RKO (cell line): Measurements from ENCODE around the gene EGR4.

ENCODE experiments used
- DNase-seq: peaks from one replicate; pipeline ENCODE4 v3.0.0-alpha.2; 2016; ENCODE audit warnings: low spot score

EGR4 gene

DNA sequence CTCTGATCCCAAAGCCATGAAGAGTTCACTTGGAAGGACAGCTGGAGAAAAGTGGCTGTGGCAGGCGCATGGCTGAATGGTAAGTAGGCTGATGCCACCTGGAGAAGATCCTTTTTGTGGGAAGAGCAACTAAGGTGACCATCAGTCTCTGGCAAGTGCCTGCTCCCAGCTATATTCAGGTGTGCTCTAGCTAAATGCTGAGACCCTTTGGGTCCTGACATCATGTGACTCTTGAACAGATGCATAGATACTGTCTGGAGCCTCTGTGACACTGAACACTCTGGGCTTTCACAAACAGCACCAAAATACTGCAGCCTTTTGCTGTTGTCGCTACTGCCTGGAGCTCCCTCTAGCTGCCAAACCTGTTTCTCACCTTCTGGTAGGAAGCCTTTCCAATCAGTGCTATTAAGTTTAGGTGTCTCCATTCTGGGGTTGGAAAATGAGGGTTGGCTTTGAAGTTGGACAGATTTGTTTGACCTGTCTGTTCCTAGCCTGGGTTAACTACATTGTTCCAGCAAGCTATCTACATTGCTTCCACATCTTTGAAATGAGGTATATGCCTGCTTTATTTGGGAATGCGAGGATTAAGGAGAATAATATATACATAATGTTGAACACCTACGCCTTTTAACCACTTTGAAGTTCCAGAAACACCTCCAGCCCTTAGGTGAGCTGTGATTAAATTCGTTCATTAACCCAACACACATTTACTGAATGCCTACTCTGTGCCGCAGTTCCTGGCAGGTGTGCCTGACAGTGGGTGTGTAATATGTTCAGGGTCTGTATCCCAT lies 3.1 kb downstream of the EGR4 start:
- peak; percentile 59 for DNase-seq

DNA sequence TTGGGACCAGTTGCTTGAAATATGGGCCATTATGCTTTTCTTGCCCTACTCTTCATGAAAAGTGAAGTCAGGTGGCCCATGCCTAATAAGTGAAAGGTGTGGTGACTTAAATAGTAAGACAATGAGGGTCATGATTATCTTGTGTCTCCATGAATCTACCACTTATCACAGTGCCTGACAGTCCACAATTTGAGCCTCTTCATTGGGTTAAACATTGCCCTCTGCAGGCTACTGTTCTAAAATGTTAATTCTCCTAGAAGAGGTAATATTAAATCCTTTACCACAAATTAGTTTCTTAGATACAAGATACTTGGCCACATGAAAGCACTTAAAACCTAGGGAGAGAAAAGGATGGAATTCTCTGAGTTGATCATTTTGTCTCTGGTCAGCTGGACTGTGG lies 4.0 kb downstream of the EGR4 start:
- no peak for DNase-seq

DNA sequence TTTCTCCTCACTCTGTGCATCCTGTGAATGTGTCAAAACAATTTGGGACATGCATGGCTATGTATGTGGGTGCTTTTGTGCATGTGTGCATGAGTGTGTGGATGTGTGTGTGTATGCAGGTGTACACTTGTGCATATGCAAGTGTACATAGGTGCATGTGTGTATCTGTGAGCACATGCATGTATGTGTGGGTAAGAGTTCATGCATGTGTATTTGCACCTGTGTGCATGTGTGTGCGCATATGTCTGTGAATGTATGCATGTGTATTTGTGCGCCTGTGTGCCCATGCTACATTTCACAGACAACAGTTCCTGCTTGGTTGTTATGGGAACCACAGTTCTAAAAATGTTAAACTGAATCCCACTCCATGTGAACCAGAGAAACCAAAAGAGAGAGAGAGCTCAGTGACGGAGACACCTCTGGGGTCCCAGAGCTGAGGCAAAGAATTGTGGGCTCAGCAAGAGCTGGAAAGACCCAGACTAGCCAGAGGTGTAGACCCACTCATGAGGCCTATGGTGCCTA lies 7.2 kb downstream of the EGR4 start:
- no peak for DNase-seq

DNA sequence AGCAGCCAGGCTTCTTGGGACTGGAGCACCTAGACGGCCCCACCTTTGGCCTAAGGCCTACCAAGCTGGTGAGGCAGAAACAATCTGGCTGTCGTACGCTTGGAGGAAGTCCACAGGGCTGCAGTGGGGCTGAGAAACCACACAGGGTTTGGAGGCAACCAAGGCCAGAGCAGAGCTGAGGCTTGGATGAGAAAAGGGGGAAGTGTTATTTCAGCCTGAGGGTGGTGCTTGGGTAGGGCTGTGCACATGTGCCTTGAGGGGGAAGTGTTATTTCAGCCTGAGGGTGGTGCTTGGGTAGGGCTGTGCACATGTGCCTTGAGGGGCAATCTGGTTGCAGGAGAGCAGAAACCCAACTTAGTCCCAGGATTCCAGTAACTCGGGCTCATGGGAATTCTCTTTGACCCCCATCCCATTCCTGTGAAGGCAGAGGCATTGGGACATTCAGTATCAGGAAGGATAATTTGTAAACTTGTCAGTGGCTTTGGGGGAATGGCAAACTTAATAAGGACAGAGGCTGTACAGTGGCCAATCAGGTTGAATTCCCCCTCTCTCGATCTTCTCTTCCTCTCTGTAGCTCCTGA lies 8.1 kb downstream of the EGR4 start:
- DNase-seq, result peak; percentile 7

DNA sequence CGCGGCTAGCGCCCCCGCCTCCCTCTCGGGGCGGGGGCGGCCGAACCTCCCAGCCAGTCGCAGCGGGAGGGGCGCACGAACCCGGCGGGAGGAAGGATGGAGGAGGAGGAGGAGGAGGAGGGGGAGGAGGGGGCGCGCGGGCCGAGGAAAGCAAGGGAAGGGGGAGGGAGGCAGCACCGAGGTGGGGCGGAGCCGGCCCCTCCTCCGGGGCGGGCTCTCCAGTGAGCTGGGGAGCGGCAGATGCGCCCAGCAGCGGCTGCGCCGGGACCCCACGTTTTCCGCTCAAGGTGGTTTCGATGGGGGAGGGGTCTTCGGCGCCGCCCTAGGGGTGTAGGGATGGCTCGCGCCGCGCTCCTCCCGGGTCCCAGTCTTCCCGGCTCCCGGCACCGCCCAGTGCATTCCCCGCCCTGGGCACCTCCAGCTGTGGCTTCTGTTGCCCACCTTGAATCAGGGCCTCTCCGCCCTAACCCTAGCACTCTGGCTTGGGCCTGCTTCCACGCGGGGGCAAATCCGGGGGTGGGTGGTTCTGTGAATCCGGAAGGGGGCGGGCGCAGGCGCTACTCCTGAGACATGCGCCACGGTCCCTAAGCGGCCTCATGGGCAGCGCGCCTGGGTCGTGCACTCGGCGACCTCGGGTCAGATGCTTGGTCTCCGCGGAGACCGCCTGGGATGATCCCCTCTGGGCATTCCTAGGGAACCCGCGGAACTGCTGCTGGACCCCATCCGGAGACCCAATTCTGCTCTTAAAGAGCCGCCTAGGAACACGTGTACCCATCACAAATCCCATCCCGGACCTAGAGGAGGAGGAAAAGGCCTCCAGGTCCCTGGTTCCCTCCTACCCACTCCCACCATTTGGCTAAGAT lies 8.8 kb downstream of the EGR4 start, which contains the start of gene FBXO41:
TSS of gene FBXO41 (minus strand) at position 183 of the 863 bp plus-strand sequence. CDS start 14,848 bp downstream, outside the sequence.
- peak; percentile 70 for DNase-seq

DNA sequence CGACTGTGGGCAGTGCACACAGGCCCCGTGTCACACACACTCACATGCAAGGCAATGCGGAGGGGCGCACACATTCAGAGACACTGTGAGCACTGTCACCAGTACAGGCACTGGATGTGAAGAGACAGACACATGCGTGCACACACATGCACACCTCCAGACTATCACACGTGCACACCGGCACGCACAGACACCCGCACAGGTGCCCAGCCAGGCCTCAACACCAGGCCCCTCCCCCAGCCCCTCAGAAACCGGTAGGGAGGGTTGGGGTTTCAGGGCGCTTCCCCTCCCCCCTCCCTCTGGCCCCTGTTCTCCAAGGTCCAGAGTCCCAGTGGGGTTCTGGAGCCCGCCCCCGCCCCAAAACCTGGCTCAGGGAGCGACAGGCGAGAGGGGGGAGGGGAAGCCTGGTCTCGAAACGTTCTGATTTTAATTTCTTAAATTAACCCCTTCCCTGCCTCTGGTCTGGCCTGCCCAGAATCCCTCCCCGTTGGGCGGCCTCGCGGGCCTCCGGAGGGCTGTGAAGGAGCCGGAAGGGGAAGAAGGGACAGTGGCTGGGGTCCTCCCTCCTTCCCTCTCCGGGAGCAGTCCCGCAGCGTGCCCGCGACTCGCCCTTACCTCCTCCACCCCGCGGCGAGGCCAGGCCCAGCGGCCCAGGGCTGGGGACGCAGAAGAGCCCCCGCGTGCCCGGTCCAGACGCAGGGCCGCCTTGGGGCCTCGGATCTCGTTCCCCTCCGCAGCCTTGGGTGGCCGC lies 9.6 kb downstream of the EGR4 start:
- peak; percentile 38 for DNase-seq

DNA sequence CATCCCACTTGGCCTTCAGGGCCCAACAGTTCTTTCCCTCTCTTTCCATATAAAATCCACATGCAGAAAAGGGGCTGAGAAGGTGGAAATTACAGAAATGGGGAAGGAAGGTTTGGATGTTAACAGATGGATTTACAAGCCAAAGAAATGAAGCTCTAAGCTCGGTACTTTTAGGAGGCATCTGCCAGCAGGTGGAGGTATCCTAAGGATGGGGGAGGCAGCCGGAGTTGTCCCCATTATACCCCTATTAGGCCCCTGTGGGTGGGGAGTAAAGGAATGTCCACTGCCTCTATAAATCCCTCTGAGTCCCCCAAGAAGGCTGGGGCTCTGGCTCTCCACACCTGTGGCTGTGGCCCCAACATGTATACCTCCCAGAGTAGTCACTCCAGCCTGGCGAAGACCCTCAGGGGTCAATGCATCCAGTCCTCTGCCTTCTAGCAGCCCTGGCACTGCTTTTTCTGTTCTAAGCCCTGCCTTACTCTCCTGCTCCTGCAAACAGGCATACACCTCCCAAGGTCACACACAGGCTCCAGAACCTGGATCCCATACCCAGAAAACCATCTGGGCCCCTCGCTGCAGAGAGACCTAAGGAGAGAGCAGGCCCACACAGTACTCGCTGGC lies 10.3 kb downstream of the EGR4 start:
- DNase-seq, result no peak

DNA sequence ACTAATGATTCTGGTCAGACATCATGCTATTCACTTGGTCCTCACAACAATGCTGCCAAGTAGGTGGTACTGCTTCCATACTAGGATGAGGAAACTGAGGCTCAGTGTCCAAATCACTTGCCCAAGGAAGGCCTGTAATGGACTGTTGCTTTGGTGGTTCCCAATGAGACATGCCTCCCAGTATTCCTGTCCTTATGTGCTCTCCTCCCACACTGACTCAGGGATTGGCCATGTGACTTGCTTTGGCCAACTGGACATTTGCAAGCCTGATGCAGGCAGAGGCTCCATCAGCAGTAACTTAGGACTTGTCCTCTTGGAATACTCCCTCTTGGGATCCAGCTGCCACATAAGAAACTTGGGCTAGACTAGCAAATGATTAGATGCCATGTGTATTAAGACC lies 12.1 kb downstream of the EGR4 start:
- DNase-seq, result peak; percentile 43

DNA sequence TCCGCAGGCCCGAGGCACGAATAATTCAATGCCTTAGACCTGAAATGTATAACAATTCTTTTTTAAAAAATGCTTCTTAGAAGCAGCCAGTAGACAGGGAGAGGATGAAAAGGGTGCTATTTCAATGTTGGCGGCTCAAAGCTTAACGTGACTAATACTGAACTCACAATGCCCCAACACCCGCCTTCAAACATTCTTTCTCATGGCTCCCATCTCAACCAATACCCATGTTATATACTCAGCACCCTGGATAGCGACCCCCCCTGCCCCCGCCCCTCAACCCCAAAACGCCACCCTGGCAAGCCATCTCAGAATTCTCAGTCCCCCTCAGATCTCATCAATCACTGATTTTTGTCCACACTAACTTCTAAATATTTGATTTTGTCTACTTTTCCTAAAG lies 13.5 kb downstream of the EGR4 start:
- peak; percentile 60 for DNase-seq

DNA sequence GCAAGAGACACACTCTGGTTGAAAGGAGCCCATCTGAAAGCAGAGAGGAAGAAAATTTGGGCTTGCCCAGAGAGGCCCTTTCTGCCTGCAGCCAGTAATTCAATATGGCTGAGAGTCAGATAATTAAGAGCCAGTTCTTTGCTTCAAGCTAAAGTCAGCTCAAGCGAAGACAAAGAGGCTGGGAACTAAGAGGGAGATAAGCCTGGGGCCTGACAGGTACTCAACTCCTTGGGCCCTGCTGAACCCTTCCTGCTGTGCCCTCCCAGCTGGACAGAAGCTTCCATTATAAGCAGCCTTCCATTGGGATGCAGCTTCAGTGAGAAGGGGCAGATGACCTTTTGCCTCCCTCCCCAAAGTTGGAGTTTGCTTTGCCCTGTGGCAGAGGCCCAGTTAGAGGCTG lies 21.1 kb downstream of the EGR4 start:
- no peak for DNase-seq

DNA sequence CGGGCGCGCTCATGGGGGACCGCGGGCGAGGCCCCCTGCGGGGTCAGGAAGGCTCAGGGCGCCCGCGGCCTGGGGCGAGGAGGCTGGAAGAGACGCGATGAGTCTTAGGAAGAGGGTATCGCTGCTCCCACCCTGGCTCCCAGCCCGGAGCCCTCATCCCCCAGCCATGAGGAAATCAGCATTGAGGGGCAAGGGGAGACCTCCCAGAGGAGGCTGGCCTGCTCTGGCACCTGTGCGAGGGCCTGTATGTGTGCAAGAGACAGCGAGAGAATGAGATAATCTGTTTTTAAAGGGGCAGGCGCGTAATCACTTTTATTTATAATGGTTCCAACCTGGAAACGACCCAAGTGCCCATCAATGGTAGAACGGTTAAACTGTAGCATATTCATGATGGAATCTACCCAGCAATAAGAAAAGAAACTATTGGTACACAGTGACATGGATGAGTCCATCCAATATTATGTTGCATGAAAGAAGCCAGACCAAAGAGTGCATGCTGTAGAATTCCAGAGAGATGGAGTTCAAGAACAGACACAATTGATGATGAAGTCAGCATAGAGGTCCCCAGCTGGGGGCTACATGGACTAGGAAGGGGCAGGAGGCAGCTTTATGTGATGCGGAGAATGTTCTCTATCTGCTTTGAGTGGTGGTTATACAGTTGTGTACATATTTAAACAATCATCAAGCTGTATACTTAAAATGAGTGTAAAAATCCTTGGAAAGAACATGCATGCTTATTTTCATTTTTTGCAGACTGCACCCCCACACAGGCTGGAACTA lies 23.5 kb downstream of the EGR4 start:
- DNase-seq, result no peak

DNA sequence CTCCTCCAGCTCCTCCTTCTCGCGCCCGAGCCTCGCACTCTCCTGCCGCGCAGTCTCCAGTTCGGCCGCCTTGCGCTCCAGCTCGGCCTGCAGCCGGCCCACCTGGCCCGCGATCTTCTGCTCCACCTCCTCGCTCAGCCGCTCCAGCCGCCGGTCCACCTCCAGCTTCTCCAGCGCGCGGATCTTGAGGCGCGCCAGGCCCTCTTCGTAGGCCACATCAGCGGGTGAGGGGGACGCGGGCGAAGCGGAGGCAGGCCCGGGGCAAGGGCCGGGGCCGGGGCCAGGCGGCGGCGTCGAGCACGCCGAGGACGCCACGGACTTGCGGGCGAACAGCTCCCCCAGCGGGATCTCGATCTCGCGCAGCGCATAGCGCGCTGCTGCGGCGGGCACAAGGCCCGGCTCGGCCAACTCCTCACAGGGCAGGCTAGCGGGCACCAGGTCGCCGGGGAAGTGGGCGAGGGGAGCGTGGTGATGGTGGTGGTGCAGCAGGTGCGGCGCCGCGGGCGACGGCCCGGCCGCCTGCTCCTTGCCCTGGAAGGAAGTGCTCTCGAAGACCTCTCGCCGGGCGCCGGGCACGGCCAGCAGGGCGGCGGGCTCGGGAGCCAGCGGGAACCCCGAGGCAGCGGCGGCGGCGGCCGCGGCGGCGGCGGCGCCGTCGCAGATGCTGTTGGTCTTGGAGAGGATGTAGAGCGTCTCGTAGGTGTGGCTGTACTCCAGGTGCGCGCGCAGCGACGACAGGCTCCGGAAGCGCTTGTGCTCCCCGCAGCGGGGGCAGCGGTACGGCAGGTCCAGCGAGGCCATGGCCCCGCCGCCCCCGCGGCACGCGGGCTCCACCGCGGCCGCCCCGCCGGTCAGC lies 24.3 kb downstream of the EGR4 start:
- DNase-seq, result no peak

DNA sequence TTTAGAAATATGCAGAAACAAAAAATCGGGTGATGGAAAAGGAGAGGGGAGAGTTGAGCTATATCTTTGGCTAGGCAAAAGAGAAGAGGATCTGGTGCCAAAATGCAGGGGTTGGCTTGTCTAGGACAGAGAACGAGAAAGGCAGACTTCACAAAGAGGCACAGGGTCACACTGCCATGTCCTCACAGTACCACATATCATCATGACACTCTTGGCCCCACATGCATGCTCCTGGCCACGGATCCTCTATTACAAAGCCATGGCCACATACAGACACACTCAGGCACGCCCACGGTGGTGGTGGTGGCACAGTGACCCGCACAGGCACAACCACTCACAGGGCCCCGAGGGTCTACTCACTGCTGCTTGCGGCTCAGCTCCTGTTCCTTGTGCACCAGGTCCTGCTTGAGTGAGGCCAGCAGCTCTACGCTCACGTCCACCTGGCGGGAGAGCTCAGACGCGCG lies 24.9 kb downstream of the EGR4 start:
- no peak for DNase-seq

DNA sequence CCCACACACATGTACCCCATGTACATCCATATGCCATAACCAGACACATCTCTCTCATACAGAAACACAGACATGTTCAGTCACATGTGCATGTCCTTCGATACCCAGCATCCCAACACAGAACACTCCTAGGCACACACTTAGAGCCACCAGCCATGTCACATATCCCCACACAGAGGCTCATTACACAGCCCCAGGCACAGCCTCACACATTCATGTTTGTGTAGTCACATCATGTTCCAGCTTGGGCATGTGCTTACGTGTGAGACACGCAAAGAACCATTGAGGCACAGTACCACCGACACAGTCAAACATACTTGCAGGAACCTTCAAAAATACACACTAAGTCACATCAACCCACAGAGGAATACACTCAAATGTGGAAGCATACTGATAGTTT lies 26.3 kb downstream of the EGR4 start:
- no peak for DNase-seq

DNA sequence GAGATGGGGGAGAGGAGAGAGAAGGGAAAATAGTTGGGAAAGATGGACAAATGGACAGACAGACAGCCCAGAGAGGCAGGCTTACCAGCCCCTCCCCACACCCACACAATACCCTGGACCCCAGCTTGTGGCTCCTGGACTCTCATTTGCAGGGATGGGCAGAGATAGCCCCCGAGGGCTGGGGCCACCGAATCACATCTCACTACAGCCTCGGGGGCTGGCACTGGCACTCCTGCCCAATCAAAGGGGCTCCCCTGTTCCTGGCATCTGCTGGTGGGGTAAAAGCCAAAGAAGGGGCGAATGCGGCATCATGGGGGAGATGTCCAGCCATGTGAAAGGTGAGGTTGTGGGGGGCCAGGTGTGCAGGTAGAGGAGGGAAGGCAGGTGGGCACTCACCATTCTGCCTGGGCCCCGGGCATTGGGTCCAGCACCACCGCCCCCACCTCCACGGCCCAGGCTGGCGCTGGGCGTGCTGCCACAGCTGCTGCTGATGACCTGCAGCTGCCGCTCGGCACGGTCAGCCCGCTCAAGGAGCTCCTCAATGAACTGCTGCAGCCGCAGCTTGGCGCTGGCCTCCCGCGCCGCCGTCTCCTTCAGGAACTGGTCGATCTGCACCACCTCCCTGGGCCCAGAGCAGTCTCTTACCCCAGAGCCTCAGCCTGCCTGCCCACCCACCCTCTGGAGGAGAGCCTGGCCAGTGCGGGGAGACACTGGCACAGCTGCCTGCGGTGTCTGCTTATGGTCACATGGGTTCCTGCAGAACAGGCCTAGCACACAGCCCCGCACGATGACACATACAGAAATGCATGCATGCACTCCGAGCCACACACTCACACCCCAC lies 27.1 kb downstream of the EGR4 start:
- no peak for DNase-seq

DNA sequence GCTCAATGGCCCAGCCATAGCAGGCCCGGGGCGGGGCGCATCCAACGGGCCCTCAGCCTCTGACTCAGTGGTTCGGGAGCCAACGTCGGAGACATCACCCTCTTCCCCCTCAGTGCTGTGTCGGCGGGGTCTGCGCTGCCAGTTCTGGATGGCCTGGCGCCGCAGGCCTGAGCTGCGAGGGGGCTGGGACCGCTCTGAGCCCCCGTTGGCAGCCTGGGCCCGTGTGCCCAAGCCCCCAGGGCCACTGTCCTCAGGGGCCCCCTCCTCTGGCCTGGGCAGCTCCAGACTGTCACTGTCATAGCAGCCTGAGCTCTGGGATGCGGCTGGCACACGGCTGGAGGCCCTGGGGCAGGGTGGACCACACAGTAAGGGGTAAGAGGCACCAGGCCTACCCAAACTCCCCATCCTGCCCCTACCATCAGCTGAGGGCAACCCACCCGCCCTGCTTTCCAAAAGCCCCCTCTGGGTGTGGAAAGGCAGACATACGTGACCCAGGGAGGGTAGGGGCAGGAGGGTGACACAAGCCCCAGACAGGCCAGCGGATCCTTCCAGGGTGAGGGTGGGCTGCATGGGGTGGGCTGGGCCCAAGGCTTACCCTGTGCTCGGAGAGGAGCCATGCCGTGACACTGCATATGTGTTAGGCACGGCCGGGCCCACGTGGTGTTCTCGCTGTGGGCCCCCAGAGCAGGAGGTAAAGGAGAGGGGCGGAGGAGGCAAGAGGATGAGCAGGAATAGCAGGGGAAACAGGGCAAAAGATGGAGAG lies 27.9 kb downstream of the EGR4 start:
- DNase-seq, result no peak

DNA sequence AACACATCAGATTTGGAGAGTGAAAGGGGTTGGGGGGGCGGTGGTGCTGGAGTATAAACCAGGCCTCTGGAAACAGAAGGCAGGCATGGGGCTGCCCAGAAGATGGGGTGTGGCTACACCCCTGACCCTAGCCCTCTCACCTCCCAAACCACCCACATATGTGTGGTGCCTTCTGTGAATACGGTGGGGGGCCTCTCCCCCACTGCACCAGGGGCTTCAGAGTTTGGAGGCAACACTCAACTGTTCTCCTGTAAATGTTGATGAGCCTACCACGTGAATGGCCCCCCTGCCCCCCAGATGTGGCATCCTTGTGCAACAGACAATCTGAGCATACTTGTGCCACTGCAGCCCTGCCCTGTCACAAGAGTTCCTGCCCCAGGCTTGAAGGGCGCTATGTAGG lies 28.6 kb downstream of the EGR4 start:
- no peak for DNase-seq

DNA sequence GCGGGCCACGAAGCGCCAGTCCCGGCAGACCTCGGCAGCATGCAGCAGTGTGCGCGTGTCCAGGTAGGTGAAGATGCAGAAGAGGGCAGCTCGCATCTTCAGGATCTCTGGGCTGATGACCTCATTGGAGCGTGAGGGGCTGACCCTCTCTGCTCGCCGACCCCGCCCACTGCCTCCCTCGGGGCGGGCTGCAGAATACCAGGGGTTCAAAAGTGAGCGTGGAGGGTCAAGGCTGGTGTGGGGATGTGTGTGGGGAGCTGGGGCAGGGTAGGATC lies 29.1 kb downstream of the EGR4 start:
- no peak for DNase-seq
